Measurements from ENCODE around the gene DEF6. TPM values are rescaled to one million over a fixed set of nuclear protein-coding genes. Genes with fewer than 3 reads are reported as not detected.

DEF6 gene
- polyA plus RNA-seq, 1 of the 3 experiments (the other 2 are of a cell fraction), result 0.13 TPM

GRCh38 chr6:35312076-35312800 is 14.6 kb downstream of the DEF6 start:
- TF ChIP-seq, protein P1, sequence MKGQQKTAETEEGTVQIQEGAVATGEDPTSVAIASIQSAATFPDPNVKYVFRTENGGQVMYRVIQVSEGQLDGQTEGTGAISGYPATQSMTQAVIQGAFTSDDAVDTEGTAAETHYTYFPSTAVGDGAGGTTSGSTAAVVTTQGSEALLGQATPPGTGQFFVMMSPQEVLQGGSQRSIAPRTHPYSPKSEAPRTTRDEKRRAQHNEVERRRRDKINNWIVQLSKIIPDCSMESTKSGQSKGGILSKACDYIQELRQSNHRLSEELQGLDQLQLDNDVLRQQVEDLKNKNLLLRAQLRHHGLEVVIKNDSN (IDR thresholded peaks at IDR 0.05; ENCODE audit: borderline replicate concordance, low read depth), result no peak
- TF ChIP-seq EP300 (IDR thresholded peaks at IDR 0.05; ENCODE audit: borderline replicate concordance in 1 of 2, low read depth in 1 of 2, low read length in 1 of 2), result no peak
- TF ChIP-seq RAD21 (IDR thresholded peaks at IDR 0.05; ENCODE audit: low read length), result no peak
- TF ChIP-seq, protein P2, sequence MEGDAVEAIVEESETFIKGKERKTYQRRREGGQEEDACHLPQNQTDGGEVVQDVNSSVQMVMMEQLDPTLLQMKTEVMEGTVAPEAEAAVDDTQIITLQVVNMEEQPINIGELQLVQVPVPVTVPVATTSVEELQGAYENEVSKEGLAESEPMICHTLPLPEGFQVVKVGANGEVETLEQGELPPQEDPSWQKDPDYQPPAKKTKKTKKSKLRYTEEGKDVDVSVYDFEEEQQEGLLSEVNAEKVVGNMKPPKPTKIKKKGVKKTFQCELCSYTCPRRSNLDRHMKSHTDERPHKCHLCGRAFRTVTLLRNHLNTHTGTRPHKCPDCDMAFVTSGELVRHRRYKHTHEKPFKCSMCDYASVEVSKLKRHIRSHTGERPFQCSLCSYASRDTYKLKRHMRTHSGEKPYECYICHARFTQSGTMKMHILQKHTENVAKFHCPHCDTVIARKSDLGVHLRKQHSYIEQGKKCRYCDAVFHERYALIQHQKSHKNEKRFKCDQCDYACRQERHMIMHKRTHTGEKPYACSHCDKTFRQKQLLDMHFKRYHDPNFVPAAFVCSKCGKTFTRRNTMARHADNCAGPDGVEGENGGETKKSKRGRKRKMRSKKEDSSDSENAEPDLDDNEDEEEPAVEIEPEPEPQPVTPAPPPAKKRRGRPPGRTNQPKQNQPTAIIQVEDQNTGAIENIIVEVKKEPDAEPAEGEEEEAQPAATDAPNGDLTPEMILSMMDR (IDR thresholded peaks at IDR 0.05), result no peak
- no peak for TF ChIP-seq ZBTB33 (IDR thresholded peaks at IDR 0.05; ENCODE audit: borderline replicate concordance, low read depth)
- TF ChIP-seq ELF1 (IDR thresholded peaks at IDR 0.05), result no peak
- TF ChIP-seq NRF1 (IDR thresholded peaks at IDR 0.05; ENCODE audit: low read depth, low read length), result no peak
- TF ChIP-seq FOXM1 (IDR thresholded peaks at IDR 0.05; ENCODE audit: low read depth), result no peak
- no peak for TF ChIP-seq PBX3 (IDR thresholded peaks at IDR 0.05)
- no peak for TF ChIP-seq FOXJ3 (CRISPR knock-in tag; IDR thresholded peaks at IDR 0.05)
- TF ChIP-seq SIN3A (IDR thresholded peaks at IDR 0.05; ENCODE audit: borderline replicate concordance, low read depth, low read length), result no peak
- Histone ChIP-seq H3K4me1 (ENCODE audit: control insufficient read depth in 1 of 2, insufficient read depth in 2 of 2, low read depth in 1 of 2, low read length in 1 of 2) (no peaks in the 10 kb centered on the region), H3K9me2 (no peaks in the 10 kb centered on the region), H3K79me2 (ENCODE audit: insufficient read depth) (no peaks in the 10 kb centered on the region), H3K36me3 (replicated peaks in 1 of 2; ENCODE audit: control insufficient read depth in 1 of 2, insufficient read depth in 2 of 2, low read length in 1 of 2) (no peaks in the 10 kb centered on the region), H4K20me1 (ENCODE audit: insufficient read depth) (no peaks in the 10 kb centered on the region), H3K9me3 (no peaks in the 10 kb centered on the region), H3K27ac (ENCODE audit: low read depth in 2 of 2, low read length in 1 of 2) (no peak overlapping the region), H3K4me2 (no peak overlapping the region), H3K27me3 (ENCODE audit: insufficient read depth) (peaks cover 10% of the 10 kb centered on the region; the same call in 1 of the 2 replicates), H3F3A (replicated peaks; ENCODE audit: insufficient read depth) (no peaks in the 10 kb centered on the region), H3K9ac (no peak overlapping the region), H2AFZ (ENCODE audit: low read depth) (no peak overlapping the region), H3K4me3 (ENCODE audit: low read depth in 2 of 2, low read length in 1 of 2) (no peak overlapping the region)
- 66% methylated on average over 11 of the region's 19 CpGs for WGBS (ENCODE audit: low lambda C conversion rate)
- POLR2A ChIA-PET, result interaction anchor here (0.9 kb wide), 1 partner anchor 17 kb away, joined by 3 read pairs; no protein-coding TSS in a partner anchor
- CTCF ChIA-PET, result interaction anchor here (0.6 to 1.5 kb wide), 3 partner anchors 15 to 32 kb away, joined by 3 to 6 read pairs (median 3); no protein-coding TSS in a partner anchor
- no peak for DNase-seq
